ENCODE results near the gene AGAP3.

GRCh38 chr7:151080067-151080521 lies 6.2 kb upstream of the AGAP3 start:
- no peak for TF ChIP-seq CHD2 (IDR thresholded peaks at IDR 0.05; ENCODE audit: low read length, partially characterized antibody)
- no peak for TF ChIP-seq PBX3 (IDR thresholded peaks at IDR 0.05)
- TF ChIP-seq, protein P1, sequence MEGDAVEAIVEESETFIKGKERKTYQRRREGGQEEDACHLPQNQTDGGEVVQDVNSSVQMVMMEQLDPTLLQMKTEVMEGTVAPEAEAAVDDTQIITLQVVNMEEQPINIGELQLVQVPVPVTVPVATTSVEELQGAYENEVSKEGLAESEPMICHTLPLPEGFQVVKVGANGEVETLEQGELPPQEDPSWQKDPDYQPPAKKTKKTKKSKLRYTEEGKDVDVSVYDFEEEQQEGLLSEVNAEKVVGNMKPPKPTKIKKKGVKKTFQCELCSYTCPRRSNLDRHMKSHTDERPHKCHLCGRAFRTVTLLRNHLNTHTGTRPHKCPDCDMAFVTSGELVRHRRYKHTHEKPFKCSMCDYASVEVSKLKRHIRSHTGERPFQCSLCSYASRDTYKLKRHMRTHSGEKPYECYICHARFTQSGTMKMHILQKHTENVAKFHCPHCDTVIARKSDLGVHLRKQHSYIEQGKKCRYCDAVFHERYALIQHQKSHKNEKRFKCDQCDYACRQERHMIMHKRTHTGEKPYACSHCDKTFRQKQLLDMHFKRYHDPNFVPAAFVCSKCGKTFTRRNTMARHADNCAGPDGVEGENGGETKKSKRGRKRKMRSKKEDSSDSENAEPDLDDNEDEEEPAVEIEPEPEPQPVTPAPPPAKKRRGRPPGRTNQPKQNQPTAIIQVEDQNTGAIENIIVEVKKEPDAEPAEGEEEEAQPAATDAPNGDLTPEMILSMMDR (IDR thresholded peaks at IDR 0.05), result peak; percentile 6; the same call in 1 of the 2 replicates
- TF ChIP-seq NRF1 (IDR thresholded peaks at IDR 0.05; ENCODE audit: low read depth, low read length), result no peak
- TF ChIP-seq MEF2A (IDR thresholded peaks at IDR 0.05; ENCODE audit: borderline replicate concordance, low read depth), result no peak
- TF ChIP-seq POLR2AphosphoS5 (IDR thresholded peaks at IDR 0.05; ENCODE audit: low read depth, low read length), result no peak; the same call in 1 of the 2 replicates

Measured in SK-N-SH (cell line).